ENCODE data around the gene GABBR2.
A peak's percentile ranks its signal among the peaks of the same experiment; 100 is the strongest.

GABBR2 gene

GRCh38 chr9:98409719-98410118 lies 299.0 kb downstream of the GABBR2 start:
- DNase-seq (ENCODE audit: low read depth) = no peak
- TF ChIP-seq CTCF (IDR thresholded peaks at IDR 0.05; ENCODE audit: low read length, missing control alignments) = no peak
- H3K4me3 ChIP-seq (replicated peaks; ENCODE audit: low read depth, low read length) = no peak overlapping the region

- TF ChIP-seq CTCF (IDR thresholded peaks at IDR 0.05; ENCODE audit: low read length, missing control alignments) = no peak
- no peak for DNase-seq (ENCODE audit: low read depth)
- H3K4me3 ChIP-seq (replicated peaks; ENCODE audit: low read depth, low read length) = no peak overlapping the region
These were observed 302.3 kb downstream of the GABBR2 start for GRCh38 chr9:98406469-98406868.

GRCh38 chr9:98404237-98404636 lies 304.5 kb downstream of the GABBR2 start:
- DNase-seq (ENCODE audit: low read depth) = no peak
- no peak overlapping the region for H3K4me3 ChIP-seq (replicated peaks; ENCODE audit: low read depth, low read length)
- TF ChIP-seq CTCF (IDR thresholded peaks at IDR 0.05; ENCODE audit: low read length, missing control alignments) = no peak

- no peak overlapping the region for H3K4me3 ChIP-seq (replicated peaks; ENCODE audit: low read depth, low read length)
- no peak for DNase-seq (ENCODE audit: low read depth)
- TF ChIP-seq CTCF (IDR thresholded peaks at IDR 0.05; ENCODE audit: low read length, missing control alignments) = no peak
These were observed 305.0 kb downstream of the GABBR2 start for GRCh38 chr9:98403715-98404114.

GRCh38 chr9:98402019-98402840 lies 306.5 kb downstream of the GABBR2 start:
- DNase-seq (ENCODE audit: low read depth) = no peak
- no peak overlapping the region for H3K4me3 ChIP-seq (replicated peaks; ENCODE audit: low read depth, low read length)
- TF ChIP-seq CTCF (IDR thresholded peaks at IDR 0.05; ENCODE audit: low read length, missing control alignments) = no peak

- no peak for TF ChIP-seq CTCF (IDR thresholded peaks at IDR 0.05; ENCODE audit: low read length, missing control alignments)
- no peak overlapping the region for H3K4me3 ChIP-seq (replicated peaks; ENCODE audit: low read depth, low read length)
- peak; percentile 80 for DNase-seq (ENCODE audit: low read depth)
These were observed 307.4 kb downstream of the GABBR2 start for GRCh38 chr9:98401140-98402018.

Data from fibroblast of pulmonary artery (primary cell).